DMS114 treated with DMSO at 0.1 percent for 48 hours (cell line): ENCODE measurements around the gene CD82.

Experiments
- DNase-seq: peaks from one replicate; lab custom pipeline; 2025; ENCODE audit not compliant: unreplicated experiment; lab: John Stamatoyannopoulos, UW

The CD82 gene

GRCh38 chr11:44565211-44565952 lies at the start of gene CD82:
CD82 (plus strand) TSS chr11:44565663; CDS start chr11:44594663, 29,000 bp downstream.
- peak; percentile 93 for DNase-seq

- DNase-seq = no peak
These were observed 48.6 kb upstream of the CD82 start for GRCh38 chr11:44516688-44517507.

- no peak for DNase-seq
These were observed 47.9 kb upstream of the CD82 start for GRCh38 chr11:44517541-44517940.

GRCh38 chr11:44518968-44519550 lies 46.4 kb upstream of the CD82 start:
- no peak for DNase-seq

GRCh38 chr11:44519989-44520737 lies 45.3 kb upstream of the CD82 start:
- no peak for DNase-seq

GRCh38 chr11:44521148-44521547 lies 44.3 kb upstream of the CD82 start:
- no peak for DNase-seq

GRCh38 chr11:44522294-44522693 lies 43.2 kb upstream of the CD82 start:
- no peak for DNase-seq

- no peak for DNase-seq
These were observed 41.1 kb upstream of the CD82 start for GRCh38 chr11:44524346-44524745.

GRCh38 chr11:44524751-44525201 lies 40.7 kb upstream of the CD82 start:
- DNase-seq = no peak

- no peak for DNase-seq
These were observed 39.8 kb upstream of the CD82 start for GRCh38 chr11:44525473-44526252.

GRCh38 chr11:44526438-44526837 lies 39.0 kb upstream of the CD82 start:
- no peak for DNase-seq

- DNase-seq = no peak
These were observed 38.0 kb upstream of the CD82 start for GRCh38 chr11:44527476-44527875.

- no peak for DNase-seq
These were observed 37.4 kb upstream of the CD82 start for GRCh38 chr11:44528103-44528502.

GRCh38 chr11:44528581-44528980 lies 36.9 kb upstream of the CD82 start:
- no peak for DNase-seq

GRCh38 chr11:44529895-44530412 lies 35.5 kb upstream of the CD82 start:
- no peak for DNase-seq

- DNase-seq = no peak
These were observed 34.9 kb upstream of the CD82 start for GRCh38 chr11:44530413-44531115.

GRCh38 chr11:44531116-44531504 lies 34.4 kb upstream of the CD82 start:
- no peak for DNase-seq

- DNase-seq = no peak
These were observed 33.8 kb upstream of the CD82 start for GRCh38 chr11:44531636-44532035.

- DNase-seq = no peak
These were observed 32.7 kb upstream of the CD82 start for GRCh38 chr11:44532809-44533208.
